ENCODE data around the gene CNTRL. TPM values are rescaled to one million over a fixed set of nuclear protein-coding genes. Genes with fewer than 3 reads are reported as not detected.
A peak's percentile ranks its signal among the peaks of the same experiment; 100 is the strongest.
"Not testable (repeated sequence)": the region's sequence is repeated elsewhere in the genome, so short reads cannot be mapped to it uniquely, and the experiment has no call there.

CNTRL gene
- total RNA-seq = 10 to 100 TPM; 23.5 to 31.5 (median 29.6) TPM

GRCh38 chr9:121074370-121075250 lies at the start of gene CNTRL:
TSS of gene CNTRL (plus strand) at chr9:121074955. CDS start at chr9:121088327, 13,372 bp downstream.
- DNase-seq = peak; percentile 89 to 91
- peak within 1 kb of the TSS; percentile 73 to 80 for H3K4me3 ChIP-seq
- no peaks in the 10 kb centered on the region for H3K9me3 ChIP-seq
- intact Hi-C loops (cut with DNase I; ENCODE audit: low total_unique reads) = no loop called here
- H3K27ac ChIP-seq = peak within 1 kb of the TSS; percentile 86 to 96
- H3K36me3 ChIP-seq = no peaks in the 10 kb centered on the region
- peaks cover 0 to 9% of the 10 kb centered on the region in 2 donors for H3K4me1 ChIP-seq
- peak; percentile 25 to 74 for TF ChIP-seq POLR2A (IDR thresholded peaks at IDR 0.05)
- TF ChIP-seq CTCF (IDR thresholded peaks at IDR 0.05) = peak in 1 of 4 experiments; percentile 7
- H3K27me3 ChIP-seq = no peaks in the 10 kb centered on the region

- no peak overlapping the region for H3K27ac ChIP-seq
- H3K36me3 ChIP-seq = no peaks in the 10 kb centered on the region
- H3K4me3 ChIP-seq = no peak overlapping the region
- DNase-seq = no peak
- intact Hi-C loops (cut with DNase I; ENCODE audit: low total_unique reads) = no loop called here
- no peak for TF ChIP-seq POLR2A (IDR thresholded peaks at IDR 0.05)
- TF ChIP-seq CTCF (IDR thresholded peaks at IDR 0.05) = no peak
- H3K27me3 ChIP-seq = no peaks in the 10 kb centered on the region
- no peaks in the 10 kb centered on the region for H3K4me1 ChIP-seq
- no peaks in the 10 kb centered on the region for H3K9me3 ChIP-seq
Measured at GRCh38 chr9:121026260-121026691, 48.5 kb upstream of the CNTRL start.

GRCh38 chr9:121026768-121027167 lies 48.0 kb upstream of the CNTRL start:
- Histone ChIP-seq H3K4me3 (no peak overlapping the region), H3K4me1 (no peaks in the 10 kb centered on the region), H3K36me3 (no peaks in the 10 kb centered on the region), H3K27me3 (no peaks in the 10 kb centered on the region), H3K27ac (no peak overlapping the region), H3K9me3 (no peaks in the 10 kb centered on the region)
- intact Hi-C loops (cut with DNase I; ENCODE audit: low total_unique reads) = no loop called here
- TF ChIP-seq POLR2A (IDR thresholded peaks at IDR 0.05) (no peak), CTCF (IDR thresholded peaks at IDR 0.05) (no peak)
- DNase-seq = no peak

GRCh38 chr9:121028285-121028684 lies 46.5 kb upstream of the CNTRL start:
- H3K9me3 ChIP-seq; H3K27me3 ChIP-seq; H3K4me1 ChIP-seq; H3K4me3 ChIP-seq; DNase-seq; H3K36me3 ChIP-seq; intact Hi-C loops (cut with DNase I; ENCODE audit: low total_unique reads); H3K27ac ChIP-seq: not testable (repeated sequence)

- intact Hi-C loops (cut with DNase I; ENCODE audit: low total_unique reads) = no loop called here
- Histone ChIP-seq H3K36me3 (no peaks in the 10 kb centered on the region), H3K4me1 (no peaks in the 10 kb centered on the region), H3K27me3 (no peaks in the 10 kb centered on the region), H3K27ac (no peak overlapping the region), H3K4me3 (no peak overlapping the region), H3K9me3 (no peaks in the 10 kb centered on the region)
- no peak for DNase-seq
- TF ChIP-seq POLR2A (IDR thresholded peaks at IDR 0.05) (no peak), CTCF (IDR thresholded peaks at IDR 0.05) (no peak)
Measured at GRCh38 chr9:121029469-121029868, 45.3 kb upstream of the CNTRL start.
